NCI-H526 treated with DMSO at 0.1 percent for 48 hours (cell line): ENCODE results near the gene ANTXR2.
"Not testable (repeated sequence)": the region's sequence is repeated elsewhere in the genome, so short reads cannot be mapped to it uniquely, and the experiment has no call there.

Experiments
- DNase-seq: peaks from one replicate; lab custom pipeline; 2025; lab: John Stamatoyannopoulos, UW

ANTXR2 gene

GRCh38 chr4:80024335-80024734 lies 48.7 kb downstream of the ANTXR2 start:
- no peak for DNase-seq

DNA sequence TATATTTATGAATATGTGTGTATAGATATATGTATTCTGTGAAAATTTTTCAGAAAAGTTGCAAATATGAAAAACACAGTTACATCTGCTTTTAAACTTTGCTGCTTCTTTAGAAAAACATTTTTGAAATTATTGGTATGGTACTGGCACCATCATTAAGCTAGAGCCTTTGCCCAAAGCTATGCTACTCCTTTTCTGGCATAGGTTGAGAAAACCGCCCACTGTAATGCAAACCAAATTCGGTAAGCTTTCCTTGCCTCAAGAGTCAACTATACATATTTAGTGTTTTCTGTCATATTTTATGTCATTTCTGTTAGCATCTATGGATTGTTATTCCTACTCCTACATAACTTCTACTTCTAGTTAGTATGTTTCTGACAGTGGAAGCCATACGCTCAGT lies 50.7 kb downstream of the ANTXR2 start:
- DNase-seq = no peak

DNA sequence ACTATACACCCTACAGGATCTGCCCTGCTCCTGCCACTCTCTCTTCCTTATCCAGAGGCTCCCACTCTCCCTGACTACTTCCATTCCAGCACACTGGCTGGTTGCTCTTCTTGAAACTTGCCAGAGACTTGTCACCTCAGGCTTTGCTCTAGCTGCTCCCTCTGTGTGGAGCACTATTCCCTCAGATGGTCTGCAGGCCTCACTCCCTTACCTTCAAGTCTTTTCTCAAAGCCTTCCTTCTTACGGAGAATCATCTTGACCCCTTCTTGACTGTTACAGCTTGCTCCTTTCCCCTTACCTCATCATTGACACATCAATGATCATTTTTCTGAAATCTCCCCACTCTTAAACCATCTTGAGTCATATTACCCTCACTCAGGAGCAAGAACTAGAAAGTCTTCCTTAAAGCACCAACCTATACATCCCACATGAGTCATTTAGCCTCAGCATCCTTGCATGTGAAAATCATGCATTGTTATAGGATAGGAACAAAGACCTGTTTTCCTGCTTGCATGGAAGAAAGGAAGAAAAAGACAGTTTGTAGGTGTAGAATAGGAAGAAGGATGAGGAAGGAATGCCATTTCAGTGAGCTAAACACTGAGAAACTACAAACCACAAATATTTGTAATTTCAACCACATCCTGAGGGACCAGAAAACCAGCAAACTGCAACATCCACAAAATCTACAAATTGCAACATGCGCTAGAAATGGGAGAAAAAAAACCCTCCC lies 55.7 kb downstream of the ANTXR2 start:
- DNase-seq = no peak

GRCh38 chr4:80016506-80016905 lies 56.5 kb downstream of the ANTXR2 start:
- no peak for DNase-seq

GRCh38 chr4:80015407-80016189 lies 57.4 kb downstream of the ANTXR2 start:
- DNase-seq = no peak

DNA sequence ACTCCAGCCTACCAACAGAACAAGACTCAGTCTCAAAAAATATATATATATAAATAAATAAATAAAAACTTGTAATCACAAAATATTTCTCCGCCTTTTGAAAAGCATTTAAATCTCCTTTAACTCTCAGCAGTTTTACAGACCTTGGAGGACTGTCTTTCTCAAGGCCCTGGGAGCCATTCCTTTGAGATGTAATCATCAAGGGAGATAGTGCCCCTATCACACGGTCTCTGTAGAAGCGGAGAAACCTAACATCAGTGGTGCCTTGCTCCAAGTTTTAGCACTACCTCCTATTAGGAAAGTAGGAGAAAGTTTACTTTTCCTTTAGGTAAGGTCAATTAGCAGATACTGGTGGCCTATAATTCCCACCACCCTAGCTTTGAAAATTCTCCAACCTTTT lies 58.5 kb downstream of the ANTXR2 start:
- DNase-seq = no peak

- no peak for DNase-seq
Observed at GRCh38 chr4:80012291-80012690, 60.7 kb downstream of the ANTXR2 start.

GRCh38 chr4:80011636-80012236 lies 61.3 kb downstream of the ANTXR2 start:
- no peak for DNase-seq

DNA sequence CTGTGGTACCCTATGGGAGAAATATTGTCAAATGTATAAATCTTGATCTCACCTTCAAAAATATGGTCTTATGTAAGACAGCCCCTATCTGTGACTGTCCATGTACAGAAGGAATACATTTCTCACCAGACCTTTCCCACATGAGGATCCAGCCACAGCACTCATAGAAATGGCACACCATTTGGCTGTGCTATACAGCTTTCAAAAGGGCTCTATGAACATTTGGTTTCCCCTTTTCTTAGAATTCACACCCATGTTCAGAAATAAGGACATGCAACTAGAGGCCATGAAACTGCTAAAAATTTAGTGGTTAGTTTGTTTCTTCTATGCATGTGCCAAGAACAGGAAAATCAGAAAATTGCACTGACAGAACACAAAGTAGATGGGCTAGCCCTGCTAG lies 62.7 kb downstream of the ANTXR2 start:
- DNase-seq = no peak

DNA sequence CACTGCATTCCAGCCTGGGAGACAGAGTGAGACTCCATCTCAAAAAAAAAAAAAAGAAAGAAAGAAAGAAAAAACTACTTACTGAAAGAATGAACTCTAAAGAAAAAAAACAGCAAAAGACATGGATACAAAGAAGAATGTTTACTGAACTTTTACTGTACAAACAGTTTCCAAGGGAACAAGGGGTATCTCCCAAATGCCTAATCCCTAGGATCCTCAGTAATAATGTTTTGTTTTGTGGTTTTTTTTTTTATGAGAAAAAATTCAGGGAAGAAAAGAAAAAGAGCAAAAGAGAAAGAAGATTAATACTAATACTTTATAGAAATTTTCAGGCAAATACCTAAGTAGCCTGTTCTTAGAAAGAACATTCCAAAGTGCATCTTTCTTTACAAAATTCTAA lies 63.2 kb downstream of the ANTXR2 start:
- DNase-seq = no peak

DNA sequence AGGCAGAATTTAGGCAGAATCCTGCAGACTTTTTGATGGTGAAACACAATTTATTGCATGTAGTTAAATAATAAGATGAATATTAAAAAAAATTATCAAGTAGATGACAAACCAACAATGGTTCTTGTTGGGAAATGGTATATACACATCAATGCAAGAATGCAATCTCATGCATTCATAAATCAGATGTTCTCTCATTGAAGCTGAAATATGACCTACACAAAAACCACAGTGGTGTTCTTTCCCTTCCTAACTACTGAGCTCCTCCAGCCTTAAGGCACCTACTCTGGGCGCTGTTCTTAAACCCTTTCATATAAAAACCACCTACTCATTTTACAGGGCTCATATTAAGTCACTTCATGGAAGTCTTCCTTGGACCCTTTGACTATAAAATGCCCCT lies 64.1 kb downstream of the ANTXR2 start:
- no peak for DNase-seq

DNA sequence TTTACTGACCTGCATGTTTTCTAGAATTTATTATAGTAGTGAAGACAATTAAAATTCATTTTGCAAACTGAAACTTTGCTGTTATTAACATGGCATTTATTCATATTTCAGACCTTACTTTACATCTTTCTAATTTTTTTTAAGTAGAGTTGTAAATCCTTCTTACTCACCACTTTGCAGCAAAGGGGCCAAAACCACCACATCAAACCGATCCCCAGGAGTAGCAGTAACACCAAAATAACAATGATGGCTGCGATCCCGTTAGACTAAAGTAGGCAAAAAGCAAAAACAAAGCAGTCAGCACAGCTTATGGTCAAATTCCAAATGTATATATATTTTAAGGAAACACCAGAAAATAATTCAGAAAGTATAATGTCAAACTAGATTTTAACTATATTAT lies 64.7 kb downstream of the ANTXR2 start:
- no peak for DNase-seq

DNA sequence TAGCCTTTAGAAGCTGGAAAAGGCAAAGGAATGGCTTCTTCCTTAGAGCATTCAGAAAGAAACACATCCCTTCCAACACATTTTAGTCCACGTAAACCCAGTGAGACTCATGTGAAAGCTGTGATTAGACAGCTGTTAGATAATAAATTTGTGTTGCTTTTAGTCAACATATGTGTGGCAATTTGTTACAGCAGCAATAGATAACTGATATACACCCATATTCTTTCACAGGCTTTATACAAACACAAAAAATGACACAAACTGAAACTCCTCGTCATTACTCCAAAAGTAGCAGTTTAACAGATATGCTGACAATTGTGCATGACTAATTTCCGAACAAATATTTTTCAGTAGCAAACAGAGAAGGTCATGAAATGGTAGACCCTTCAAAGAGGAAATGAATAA lies 65.3 kb downstream of the ANTXR2 start:
- DNase-seq = no peak

- DNase-seq = no peak
Observed at GRCh38 chr4:80006935-80007744, 65.9 kb downstream of the ANTXR2 start.

GRCh38 chr4:80005863-80006262 lies 67.2 kb downstream of the ANTXR2 start:
- DNase-seq = no peak

DNA sequence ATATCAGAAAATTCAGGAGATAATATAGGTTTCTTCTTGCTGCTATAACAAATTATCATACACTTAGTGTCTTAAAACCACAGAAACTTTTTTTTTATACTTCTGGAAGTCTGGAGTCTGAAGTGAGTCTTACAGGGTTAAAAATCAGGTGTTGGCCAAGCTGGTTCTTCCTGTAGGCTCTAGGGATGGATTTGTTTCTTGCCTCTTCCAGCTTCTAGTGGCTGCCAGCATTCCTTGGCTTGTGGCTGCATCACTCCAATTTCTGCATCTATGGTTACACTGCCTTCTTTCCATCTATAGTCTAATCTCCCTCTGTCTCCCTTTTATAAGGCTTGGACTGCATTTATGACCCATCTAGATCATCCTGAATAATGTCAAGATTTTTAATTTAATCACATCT lies 68.7 kb downstream of the ANTXR2 start:
- DNase-seq = no peak

GRCh38 chr4:80002559-80002958 lies 70.5 kb downstream of the ANTXR2 start:
- DNase-seq = not testable (repeated sequence)

DNA sequence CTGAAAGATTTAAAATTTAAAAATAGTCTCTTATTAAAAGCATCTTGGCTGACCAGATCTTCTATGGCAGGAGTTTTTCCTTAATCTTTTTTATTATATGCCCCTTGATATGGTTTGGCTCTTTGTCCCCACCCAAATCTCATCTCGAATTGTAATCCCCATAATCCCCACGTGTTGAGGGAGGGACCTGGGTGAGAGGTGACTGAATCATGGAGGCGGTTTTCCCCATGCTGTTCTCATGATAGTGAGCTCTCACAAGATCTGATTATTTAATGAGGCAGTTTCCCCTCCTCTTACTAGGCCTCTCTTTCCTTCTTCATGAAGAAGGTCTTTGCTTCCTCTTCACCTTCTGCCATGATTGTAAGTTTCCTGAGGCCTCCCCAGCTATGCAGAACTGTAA lies 74.0 kb downstream of the ANTXR2 start:
- not testable (repeated sequence) for DNase-seq

GRCh38 chr4:79998201-79998600 lies 74.8 kb downstream of the ANTXR2 start:
- no peak for DNase-seq

GRCh38 chr4:79996851-79997250 lies 76.2 kb downstream of the ANTXR2 start:
- DNase-seq = no peak

GRCh38 chr4:79993476-79993875 lies 79.6 kb downstream of the ANTXR2 start:
- no peak for DNase-seq

GRCh38 chr4:79991601-79992000 lies 81.4 kb downstream of the ANTXR2 start:
- no peak for DNase-seq
